Measurements from ENCODE around the gene INPP5E.

The INPP5E gene, protein sequence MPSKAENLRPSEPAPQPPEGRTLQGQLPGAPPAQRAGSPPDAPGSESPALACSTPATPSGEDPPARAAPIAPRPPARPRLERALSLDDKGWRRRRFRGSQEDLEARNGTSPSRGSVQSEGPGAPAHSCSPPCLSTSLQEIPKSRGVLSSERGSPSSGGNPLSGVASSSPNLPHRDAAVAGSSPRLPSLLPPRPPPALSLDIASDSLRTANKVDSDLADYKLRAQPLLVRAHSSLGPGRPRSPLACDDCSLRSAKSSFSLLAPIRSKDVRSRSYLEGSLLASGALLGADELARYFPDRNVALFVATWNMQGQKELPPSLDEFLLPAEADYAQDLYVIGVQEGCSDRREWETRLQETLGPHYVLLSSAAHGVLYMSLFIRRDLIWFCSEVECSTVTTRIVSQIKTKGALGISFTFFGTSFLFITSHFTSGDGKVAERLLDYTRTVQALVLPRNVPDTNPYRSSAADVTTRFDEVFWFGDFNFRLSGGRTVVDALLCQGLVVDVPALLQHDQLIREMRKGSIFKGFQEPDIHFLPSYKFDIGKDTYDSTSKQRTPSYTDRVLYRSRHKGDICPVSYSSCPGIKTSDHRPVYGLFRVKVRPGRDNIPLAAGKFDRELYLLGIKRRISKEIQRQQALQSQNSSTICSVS

DNA sequence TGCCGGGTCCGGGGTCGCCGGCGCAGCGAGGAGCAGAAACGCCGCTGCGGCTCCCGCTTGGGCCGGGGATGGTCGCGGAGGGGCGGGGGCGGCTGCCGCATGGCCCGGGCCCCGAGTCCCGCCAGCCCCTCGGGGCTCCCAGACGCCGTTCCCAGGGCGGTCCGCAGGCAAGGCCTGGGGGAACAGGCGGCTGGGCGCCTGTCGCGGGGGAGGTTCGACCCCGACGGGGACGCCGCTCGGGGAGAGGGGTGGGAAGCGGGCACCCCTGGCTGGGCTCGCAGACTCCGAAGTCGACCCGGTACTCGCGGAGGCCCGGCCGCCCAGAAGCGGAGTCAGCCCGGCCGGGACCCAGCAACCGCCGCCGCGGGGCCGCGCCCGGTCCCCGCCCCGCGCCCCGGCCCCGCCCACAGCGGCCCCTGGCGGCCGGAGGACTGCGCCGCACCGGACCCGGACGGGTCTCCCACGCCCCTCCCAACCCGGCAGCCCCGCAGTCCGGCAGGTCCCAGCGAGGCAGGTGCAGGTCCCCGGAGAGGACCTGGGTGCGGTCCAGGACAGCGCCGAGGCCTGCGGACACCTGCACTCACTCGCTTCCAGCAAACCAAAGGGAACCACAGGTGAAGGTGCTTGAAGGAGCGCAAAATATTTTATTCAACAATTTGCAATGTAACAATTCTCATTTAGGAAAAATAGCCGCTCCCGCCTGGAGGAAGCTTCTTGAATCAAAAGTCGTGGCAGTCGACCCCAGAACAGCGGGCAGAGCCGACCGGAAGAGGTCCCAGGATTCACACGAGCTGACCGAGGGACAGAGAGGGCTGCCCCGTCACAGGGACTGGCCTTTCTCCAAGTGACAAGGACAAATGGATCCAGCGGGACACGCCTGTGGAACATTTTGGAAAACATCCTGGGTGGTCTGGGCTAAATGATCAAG lies at the start of gene INPP5E:
INPP5E (minus strand) TSS at position 365 of the 928 bp plus-strand sequence. CDS start 426 bp downstream, outside the sequence.
- DNase-seq, result peak; percentile 76

DNA sequence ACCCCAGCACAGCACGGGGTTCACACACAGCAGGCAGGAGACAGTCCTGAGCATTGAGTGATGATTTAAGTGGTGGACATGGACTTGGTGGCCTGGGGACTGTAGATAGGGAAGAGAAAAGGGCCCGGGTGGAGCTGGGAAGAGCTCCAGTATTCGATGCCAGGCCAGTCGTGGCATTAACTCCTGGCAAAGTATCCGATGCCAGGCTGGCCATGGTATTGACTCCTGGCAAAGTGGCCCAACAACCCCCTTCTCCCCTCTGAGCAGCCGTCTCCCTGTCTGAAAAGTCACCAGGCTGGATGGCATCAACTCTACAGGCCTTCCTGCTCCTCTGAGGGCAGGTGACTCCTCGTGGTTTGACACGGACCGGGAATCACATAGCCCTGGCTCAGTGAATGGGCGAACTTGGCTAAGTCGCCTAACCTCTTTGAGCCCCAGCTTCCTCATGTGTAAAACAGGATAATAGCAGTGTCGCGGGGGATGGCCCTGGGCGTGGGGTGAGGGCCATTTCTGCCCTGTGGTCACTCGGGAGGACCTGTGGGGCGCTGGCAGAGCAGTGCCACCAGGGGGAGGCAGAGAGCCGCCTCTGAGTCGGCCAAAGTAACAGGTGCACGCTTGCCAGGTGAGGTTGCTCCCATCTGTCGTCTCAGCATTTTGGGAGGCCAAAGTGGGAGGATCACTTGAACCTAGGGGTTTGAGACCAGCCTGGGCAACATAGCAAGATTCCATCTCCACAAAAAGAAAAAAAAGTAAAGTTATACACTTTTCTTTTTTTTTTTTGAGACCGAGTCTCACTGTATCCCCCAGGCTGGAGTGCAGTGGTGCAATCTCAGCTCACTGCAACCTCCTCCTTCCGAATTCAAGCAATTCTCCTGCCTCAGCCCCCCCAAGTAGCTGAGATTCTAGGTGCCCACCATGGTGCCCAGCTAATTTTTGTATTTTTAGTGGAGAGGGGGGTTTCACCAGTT lies 48.9 kb upstream of the INPP5E start:
- peak; percentile 71 for DNase-seq

DNA sequence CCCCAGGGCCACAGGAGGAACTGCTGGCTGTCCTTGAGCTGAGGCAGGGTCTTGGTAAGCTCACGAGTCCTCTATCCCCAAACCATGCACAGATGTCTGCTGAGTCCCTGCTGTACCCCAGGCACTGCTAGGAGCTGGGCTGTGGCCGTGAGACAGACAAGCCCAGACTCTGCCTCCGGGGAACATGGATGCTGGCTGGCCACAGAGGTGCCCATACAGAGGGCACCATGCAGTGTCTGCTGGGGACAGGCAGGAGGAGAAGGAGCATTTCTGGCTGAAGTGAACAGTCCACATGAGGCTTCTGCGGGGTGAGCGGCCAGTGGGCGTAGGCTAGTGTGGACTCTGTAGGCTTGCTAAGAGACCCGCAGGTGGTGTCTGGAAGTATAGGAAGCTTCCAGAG lies 48.0 kb upstream of the INPP5E start:
- no peak for DNase-seq

DNA sequence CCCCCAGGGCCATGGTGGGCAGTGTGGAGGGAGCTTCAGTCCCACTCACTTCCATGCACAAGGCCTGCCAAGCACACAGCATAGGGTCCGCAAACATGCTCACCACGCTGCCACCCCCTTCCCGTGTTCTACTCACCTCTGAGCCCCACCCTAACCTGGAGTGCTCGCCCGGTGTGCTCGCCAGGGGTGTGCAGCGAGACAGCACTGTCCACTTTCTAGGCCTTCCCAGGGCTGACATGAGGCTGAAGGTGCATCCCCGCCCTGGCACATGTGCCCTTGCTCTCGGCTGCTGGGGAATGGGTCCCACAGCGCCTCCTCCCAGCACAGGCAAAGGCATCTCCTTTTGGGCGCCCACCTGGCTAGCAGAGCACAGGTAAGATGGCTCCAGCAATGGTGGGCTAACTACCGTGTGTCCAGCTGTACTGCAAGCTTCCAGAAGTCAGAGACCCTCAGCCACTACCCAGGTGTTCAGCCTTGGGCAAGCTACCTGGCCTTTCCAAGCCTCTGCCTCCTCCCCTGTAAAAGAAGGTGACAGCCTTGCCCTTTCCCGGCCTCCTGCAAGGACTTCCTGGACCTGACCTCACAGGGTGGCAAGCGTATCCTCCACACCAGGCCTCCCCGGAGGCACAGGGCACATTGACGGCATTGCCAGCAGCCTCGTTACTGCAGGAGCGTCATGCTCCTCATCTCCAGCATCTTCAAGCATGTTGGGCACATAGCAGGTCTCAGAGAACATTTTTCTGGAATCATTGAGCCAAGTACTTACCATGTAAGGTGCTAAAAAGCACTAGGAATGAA lies 47.4 kb upstream of the INPP5E start:
- DNase-seq, result no peak

DNA sequence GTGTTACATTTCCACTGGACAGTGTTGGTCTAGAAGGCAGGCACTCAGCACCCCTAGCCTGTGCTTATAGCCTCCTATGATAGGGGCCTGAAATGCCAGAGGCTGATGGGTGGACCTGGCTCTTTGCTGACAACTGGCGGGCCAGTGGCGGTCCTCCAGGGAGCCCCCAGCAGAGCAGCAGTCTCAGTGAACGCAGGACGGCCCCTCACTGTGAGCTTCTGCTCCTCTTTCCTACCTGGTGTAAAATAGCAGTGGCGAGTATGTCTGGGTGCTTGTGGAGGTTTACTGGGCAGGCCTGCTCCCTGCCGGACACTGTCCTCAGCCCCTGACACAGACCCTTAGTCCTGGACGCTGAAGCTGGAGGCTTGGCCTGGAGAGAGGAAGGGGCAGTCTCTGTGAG lies 46.5 kb upstream of the INPP5E start:
- DNase-seq, result no peak

DNA sequence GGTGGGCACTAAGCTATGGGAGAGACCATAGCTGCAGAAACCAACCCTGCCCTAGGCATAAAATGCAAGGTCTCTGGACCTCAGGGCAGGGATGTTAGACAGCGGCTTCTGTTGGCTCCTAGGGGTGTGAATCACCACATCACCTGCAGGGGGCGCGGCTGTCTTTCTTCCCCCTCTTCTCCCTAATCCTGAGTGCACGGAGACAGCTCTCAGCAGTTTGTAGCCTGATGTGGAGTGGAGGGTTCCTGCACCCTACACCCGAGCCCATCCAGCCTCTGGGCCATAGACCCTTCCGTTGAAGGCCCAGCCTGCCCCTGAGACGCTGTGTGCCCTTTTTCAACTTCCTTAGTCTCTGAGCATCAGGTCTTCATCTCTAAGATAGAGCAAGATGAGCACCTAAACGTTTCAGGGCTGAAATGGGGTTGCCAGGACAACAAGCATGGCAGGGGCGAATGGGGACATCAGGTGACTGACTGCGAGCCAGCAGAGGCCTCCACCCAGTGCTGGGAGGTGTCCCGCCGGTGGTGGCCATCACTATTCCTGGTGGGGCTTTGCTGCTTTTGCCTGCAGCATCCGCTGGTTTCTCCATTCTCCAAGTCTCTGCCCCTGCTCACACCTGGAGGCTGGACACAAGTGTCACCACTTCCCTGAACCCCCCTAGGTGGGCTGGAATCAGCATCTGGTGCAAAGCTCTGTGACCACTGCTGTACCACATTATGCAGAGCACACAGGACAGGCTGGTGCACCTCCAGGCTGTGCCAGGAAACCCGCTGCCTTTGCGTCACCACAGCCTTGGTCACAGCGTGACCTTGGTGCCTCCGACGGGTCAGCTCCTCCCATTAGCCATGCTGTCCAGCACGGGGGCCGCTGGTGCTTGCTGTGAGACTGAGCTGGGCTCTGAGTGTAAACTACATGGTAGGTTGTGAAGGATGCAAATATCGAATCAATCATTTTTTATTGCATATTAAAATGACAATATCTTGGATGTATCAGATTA lies 45.7 kb upstream of the INPP5E start:
- peak; percentile 82 for DNase-seq

DNA sequence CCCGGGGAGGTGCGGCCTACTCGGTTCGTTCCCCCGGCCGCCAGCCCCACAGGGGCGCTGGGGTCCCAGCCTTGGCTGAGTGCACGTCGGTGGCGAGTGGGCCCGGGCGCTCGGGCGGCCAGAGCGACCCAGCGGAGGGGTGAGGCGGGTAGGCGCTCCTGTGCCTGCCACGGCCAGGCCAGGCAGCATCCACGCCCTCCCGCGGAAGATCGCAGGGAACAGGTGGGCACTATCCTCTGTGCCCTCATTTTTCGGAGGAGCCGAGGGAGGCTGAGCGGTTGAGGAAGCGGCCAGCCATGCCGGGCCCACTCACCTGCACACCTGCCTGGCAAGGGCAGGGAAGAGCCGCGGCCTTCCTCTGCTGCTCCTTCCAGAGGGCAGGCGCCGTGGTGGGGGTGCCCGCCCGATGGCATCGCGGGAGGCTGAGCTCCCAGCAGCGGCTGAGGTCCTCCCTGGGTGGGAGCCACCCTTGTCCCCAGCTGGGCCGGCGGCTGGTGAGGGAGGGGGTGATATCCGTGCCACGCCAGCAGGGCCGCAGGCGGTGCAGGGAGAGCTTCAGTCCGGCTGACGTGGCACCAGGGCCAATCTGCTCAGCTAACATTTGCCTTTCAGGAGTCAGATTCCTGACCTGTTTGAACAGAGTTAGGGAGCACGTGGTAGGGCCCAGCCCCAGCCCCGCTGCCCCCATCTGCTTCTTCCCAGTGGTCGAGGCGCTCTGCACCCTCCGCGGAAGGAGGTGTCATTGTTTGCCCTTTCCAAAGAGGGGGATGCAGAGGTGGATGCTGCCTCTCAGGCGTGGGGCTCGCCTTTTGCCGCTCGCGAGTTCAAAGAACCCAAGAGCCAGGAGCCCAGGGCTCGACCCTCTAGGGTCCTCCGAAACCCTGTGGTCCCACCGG lies 44.8 kb upstream of the INPP5E start:
- DNase-seq, result no peak

DNA sequence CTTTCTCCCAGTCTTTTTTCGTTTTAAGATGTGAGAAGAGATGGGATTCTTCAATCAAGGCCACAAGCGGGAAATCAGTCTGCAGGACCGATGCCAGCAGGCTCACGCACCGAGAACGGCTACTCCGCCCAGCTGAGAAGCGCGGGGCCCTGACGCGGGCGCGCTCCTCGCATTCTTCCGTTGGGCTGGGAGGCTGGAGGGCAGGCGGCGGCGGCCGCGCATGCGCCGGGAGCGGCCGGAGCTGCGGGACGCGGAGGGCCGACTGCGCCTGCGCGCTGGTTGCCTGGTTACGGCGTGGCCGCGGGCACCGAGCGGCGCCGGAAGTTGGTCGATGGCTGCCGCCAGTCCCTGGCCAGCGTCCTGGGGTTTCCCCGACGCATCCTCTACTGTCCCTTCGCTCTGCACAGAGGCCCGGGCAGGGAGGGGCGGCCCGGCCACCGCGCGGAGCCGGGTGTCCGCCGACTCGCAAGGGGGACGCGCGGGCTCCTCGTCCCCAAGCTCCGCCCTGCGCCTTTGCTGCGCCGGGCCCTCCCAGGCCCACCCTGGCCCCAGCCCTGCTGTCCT lies 44.0 kb upstream of the INPP5E start:
- peak; percentile 93 for DNase-seq

DNA sequence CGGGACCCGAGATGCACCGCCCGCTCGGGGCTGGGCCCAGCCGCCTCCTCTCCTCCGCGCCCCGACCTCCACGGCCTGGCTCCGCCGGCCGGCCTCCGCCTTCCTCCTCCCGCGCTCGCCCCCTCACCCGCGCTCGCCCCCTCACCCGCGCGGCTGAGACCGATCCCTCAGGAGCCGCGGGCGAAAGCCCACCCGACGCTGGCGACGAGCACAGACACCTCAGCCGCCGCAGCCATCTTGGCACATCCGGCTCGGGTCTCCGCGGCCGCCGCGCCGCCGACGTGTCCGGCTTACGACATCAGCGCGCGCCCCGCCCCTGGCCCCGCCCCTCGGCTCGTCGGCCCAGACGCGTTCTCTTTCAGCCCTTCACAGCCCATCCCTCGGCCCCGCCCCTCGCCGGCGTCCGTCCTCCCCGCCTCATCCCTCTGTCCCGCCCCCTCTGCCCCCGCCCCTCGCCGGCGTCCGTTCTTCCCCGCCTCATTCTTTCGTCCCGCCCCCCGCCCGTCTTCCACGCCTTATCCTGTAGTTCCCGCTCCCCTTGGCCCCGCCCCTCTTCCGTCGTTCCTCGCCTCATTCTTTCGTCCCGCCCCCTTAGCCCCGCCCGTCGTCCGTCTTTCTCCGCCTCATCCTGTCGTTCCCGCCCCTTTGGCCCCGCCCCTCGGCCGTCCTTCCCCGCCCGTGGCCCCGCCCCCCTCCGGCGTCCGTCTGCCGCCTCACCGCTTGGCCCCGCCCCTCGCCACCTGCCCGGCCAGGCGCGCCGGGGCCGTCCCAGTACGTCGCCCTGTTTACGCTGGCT lies 43.3 kb upstream of the INPP5E start, which contains the start of gene SEC16A:
SEC16A (minus strand) TSS at position 248 of the 796 bp plus-strand sequence. CDS start 5,425 bp downstream, outside the sequence.
- DNase-seq, result peak; percentile 99

DNA sequence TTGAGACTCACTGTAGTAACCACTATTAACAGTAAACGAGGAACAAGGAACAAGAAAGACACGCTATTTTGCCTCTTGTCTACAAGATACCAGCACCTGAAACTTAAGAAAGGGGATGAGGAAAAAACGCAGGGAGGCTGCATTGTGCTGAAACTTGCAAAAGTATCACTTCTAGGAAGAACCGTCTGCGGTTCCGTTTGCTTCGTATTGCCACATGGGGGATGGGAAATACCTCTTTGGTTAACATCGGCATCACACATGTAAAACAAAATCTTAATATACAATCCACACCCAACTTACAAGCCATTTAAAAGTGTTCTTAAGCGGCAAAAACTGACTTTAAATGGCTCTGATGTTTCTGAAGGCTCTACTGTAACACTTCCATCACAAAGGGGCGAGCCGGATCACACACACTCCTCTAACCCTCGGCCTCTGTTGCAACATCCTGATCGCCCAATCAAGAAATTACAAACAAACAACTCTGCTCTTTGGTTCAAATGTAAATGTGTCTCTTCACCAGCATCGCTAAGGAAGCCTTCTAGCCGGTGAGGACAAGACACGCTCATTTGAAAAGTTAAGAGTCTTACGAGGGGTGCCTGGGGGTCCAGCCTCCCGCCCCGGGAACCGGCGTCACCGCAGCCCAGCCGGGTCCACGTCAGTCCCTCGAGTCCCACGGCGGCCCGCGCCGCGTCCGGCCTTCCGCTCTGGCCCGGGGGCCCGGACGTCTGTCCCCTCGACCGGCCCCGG lies 42.6 kb upstream of the INPP5E start:
- no peak for DNase-seq

DNA sequence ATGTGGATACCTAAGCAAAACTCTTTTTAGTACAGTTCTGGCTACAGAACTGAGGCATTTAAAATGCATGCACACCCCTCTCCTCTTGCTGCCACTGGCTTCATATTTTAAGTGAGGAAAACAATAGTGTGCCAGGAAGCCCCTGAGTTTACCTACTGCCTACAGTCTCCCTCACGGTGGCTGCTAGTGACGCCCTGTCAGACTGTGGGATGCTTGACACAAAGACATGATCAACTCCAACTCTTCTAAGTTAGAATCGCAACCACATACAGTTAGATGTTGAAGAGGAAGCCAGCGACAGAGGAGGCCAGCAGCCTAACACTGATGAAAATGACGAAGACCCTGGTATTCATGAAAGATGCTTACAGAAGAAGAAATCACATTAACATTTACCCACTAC lies 41.9 kb upstream of the INPP5E start:
- no peak for DNase-seq

DNA sequence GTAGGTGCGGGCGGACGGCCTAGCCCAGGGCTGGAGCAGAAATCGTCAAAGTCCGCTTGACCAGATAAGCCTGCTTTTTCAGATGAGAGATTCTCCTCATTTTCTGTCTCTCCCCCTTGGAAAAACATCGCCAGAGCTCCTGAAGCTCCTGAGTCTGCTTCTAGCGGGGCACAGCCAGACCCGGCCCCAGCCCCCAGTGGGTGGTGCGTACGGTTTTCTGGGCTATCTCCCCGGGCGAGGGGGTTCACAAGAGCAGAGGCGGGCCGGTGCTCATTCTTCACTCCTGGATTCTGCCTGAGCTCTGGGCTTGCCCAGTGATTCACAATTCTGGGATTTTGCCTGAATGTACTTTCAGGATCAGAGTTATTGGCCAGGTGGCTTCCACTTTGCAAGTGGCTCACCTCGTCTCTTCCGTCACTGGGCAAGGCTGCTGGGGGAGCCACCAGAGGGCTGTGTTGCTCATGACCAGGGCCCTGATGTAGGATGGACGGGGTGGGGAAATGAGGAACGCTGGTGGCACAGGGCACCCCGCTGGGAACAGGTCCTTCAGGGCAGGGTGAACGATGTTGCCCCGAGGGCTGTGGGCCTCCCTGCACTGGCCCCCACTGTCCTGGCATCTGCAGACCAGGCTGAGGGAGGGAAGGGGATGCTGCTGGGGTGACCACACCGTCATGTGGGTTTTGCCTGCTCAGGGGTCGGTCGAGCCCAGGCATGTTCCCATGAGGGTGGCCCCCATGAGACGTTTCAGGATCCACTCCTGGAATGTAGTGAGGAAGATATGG lies 36.9 kb upstream of the INPP5E start:
- DNase-seq, result no peak

DNA sequence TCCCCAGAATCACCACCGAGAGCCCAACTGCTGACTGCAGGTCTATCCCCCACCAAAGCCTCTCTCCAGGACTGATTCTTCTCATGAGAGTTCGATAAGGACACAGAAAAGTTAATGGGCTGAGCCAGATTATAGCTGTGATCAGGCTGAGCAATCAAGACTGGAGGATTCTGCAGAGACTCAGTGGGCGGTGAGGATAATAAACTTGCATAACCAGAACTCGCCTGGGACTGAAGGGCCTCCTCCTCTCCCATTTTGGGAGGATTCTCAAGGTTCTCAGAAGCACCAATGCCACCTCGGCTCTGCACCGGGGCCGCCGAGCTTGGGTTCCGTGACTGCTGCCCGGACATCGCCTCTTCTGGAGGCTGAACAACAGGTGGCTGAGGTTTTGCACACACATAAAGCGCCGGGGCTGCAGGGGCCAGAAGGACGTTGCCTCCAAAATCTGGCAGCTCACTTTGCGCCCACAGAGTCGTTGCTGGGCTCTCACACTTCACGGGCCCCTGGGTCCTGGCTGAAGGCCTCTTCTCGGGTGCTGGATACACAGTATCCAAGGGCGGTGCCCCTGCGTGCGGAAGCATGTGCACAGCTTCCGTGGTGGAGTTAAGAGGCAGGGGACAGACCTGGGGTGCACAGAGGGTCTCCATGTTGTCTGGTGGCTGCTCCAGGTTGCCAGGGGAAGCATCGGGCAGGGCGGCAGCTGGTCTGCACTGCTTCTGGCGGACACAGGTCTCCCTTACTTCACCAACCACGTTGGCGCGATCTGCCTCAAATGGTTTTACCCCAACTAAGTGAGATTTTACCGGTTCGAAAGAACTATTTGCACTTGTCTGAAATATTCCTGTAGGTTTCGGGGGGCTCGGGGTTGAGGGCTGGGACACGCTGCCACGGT lies 35.6 kb upstream of the INPP5E start:
- no peak for DNase-seq

DNA sequence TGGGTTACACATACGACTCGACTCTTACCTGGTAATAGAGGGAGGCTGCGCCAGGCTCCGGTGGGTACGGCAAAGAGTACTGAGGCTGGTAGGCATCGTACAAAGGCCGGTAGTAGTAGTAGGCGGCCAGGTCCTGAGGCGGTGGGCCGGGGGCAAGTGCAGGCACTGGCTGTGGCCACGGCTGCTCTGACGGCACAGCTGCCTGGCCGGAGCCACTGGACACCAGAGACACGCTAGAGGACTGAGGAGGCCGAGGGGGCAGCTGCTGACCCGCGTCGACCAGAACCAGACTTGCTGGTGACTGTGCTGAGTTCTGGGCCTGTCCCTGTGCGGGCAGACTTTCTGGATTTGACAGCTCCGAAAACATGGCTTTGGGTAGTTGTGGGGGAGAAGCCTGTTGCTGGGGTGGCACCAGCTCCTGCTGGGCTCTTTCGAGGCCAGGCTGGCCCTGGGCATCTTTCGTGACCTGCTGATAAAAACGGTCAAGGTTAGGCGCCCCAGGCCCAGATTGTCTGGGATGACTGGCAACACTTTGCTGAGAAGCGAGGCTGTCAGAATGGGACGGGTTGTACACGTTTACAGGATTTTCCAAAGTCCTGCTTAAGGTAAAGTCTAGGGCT lies 34.5 kb upstream of the INPP5E start:
- DNase-seq, result no peak
